GM19351 (cell line): ENCODE measurements around the gene GTF2IRD1.
A peak's percentile ranks its signal among the peaks of the same experiment; 100 is the strongest.
"Not testable (repeated sequence)": the region's sequence is repeated elsewhere in the genome, so short reads cannot be mapped to it uniquely, and the experiment has no call there.

Experiments
- ATAC-seq: cut with Tn5 transposase; IDR thresholded peaks from one replicate; pipeline ENCODE4 v1.9.1; 2021; ENCODE audit warnings: mild to moderate bottlenecking, moderate library complexity; ENCODE audit not compliant: unreplicated experiment

GTF2IRD1 gene

DNA sequence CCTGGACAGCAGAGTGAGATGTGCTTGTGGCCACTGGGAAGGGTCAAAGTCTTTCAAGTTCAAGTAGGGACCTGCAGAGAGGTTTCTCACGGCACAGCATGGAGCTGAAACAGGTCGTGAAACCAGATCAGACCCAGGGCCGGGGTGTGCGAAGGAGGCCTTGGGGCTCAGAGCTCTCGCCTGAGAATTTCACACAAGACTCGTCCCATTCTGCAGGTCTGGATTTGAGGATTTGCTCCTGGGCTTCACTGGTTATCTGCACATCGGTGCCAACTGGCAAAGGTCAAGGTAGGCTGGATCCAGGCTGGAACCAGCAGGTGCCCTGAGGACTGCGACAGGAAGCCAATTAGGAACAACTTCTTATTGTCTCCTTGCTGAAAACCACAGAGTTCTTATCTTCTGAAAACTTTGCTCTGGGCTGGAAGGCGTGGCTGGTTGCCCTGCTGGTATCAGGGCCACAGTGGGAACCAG lies 179.8 kb downstream of the GTF2IRD1 start:
- ATAC-seq = no peak

GRCh38 chr7:74637745-74638144 lies 184.0 kb downstream of the GTF2IRD1 start:
- no peak for ATAC-seq

DNA sequence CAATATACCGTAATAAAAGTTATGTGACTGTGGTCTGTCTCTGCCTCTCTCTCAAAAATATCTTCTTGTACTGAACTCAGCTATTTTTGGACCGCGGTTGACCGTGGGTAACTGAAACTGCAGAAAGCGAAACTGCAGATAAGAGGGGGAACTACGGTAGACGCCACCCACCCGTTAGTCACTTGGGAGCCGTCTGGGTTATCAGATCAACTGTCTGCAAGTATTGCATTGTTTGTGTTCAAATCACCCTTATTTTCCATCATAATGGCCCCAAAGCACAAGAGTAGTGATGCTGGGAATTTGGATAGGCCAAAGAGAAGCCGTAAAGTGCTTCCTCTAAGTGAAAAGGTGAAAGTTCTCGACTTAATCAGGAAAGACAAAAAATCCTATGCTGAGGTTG lies 196.3 kb downstream of the GTF2IRD1 start:
- peak; percentile 90 for ATAC-seq

DNA sequence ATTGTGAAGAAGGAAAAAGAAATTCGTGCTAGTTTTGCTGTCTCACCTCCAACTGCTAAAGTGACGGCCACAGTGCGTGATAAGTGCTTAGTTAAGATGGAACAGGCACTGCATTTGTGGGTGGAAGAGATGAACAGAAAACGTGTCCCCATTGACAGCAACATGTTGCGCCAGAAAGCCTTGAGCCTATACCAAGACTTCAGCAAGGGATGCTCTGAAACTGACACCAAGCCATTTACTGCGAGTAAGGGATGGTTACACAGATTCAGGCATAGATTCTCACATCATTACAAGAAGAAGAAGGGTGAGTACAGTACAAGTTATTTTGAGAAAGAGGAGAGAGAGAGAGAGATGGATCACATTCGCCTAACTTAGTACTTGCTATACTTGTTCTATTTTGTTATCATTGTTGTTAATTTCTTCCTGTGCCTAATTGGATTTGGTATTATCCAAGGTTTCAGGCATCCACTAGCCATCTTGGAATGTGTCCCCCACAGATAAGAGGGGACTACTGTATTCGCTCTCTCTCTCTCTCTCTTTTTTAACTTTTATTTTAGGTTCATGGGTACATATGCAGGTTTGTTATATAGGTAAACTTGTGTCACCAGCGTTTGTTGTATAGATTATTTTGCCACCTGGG lies 196.9 kb downstream of the GTF2IRD1 start:
- peak; percentile 71 for ATAC-seq

DNA sequence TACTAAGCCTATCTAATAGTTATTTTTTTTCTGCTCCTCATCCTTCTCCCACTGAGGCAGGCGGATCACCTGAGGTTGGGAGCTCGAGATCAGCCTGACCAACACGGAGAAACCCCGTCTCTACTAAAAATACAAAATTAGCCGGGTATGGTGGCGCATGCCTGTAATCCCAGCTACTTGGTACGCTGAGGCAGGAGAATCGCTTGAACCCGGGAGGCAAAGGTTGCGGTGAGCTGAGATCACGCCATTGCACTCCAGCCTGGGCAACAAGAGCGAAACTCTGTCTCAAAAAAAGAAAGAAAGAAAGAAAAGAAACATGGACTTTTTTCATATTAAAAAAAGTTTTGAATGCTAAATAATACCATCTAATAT lies 197.4 kb downstream of the GTF2IRD1 start:
- not testable (repeated sequence) for ATAC-seq
